GM12801 (cell line): ENCODE results near the gene DRAM1.

ENCODE experiments used
- CTCF ChIP-seq: IDR thresholded peaks from one replicate; pipeline ENCODE4 v1.5.1; 2011; ENCODE audit warnings: control low read depth; ENCODE audit not compliant: insufficient read length; ENCODE audit errors: extremely low read depth

DRAM1 gene

GRCh38 chr12:101951002-101951670, 73.8 kb downstream of the DRAM1 start:
- TF ChIP-seq CTCF = no peak

- TF ChIP-seq CTCF = no peak
Observed at GRCh38 chr12:101954113-101954512, 76.7 kb downstream of the DRAM1 start.

- no peak for TF ChIP-seq CTCF
Observed at GRCh38 chr12:101954676-101955075, 77.3 kb downstream of the DRAM1 start.

- TF ChIP-seq CTCF = no peak
Observed at GRCh38 chr12:101957252-101957959, 80.0 kb downstream of the DRAM1 start.

GRCh38 chr12:101959607-101960006, 82.2 kb downstream of the DRAM1 start:
- TF ChIP-seq CTCF = no peak

GRCh38 chr12:101962486-101962885, 85.1 kb downstream of the DRAM1 start:
- no peak for TF ChIP-seq CTCF

GRCh38 chr12:101963697-101964096, 86.3 kb downstream of the DRAM1 start:
- TF ChIP-seq CTCF = no peak
